ENCODE results near the gene BST1. TPM values are rescaled to one million over a fixed set of nuclear protein-coding genes. Genes with fewer than 3 reads are reported as not detected.

Gene BST1, protein sequence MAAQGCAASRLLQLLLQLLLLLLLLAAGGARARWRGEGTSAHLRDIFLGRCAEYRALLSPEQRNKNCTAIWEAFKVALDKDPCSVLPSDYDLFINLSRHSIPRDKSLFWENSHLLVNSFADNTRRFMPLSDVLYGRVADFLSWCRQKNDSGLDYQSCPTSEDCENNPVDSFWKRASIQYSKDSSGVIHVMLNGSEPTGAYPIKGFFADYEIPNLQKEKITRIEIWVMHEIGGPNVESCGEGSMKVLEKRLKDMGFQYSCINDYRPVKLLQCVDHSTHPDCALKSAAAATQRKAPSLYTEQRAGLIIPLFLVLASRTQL
- total RNA-seq, result 58.4 and 61.7 TPM in 2 replicates

DNA sequence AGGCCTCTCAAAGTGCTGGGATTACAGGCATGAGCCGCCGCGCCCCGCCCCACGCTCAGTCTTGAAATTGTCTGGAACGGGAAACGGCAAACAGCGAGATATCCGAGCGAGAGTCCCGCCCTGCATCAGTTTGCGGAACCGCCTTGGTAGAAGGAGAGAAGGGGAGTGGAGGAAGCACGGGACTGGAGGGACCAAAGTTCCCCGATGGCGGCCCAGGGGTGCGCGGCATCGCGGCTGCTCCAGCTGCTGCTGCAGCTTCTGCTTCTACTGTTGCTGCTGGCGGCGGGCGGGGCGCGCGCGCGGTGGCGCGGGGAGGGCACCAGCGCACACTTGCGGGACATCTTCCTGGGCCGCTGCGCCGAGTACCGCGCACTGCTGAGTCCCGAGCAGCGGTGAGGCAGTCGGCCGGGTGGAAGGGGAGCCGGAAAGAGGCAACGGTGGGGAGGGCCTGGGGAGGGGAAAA, at the start of gene BST1:
Gene BST1 (plus strand): TSS at position 125 of the 463 bp plus-strand sequence. CDS start 80 bp downstream, at position 205.

DNA sequence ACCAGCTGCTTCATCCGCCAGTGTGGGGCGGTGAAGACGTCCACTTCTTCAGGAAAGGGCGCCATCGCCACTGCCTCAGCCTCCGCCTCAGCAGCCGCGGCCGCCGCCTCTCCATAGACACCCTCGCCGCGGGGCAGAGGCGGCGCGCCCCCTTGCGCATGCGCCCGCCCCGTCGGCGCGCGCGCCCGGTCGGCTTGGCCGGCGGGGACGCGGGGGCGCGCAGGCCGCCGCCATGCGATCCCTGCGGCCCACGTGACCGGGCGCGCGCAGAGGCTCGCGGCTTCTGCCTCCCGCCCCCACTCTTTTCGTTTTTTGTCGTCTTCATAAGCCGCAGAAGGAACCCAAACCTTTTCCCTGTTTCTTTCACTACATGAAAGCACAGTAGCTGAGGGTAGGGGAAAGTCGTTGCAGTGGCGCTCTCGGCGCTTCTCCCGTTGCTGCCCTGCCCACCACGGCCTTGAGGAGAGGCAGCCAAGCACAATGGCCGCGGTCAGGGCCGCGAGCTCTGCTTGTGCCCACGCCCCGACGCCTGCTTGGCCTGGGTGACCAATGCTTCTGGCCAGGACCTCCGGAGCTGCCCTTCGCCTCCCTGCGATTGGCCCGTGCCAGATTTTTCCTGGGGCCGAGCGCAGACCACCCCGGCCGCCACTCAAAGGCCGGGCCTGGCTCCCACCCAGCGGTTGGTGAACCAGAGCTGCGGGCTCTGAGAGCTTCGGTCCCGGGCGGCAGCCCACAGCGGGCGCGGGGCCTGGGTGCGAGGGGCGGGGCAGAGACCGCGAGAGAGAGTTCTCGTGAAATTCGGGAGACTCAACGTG, 47.4 kb upstream of the BST1 start, which contains the start of gene FBXL5:
Gene FBXL5 (minus strand): TSS at position 135 of the 815 bp plus-strand sequence. CDS start 70 bp downstream, at position 65.

DNA sequence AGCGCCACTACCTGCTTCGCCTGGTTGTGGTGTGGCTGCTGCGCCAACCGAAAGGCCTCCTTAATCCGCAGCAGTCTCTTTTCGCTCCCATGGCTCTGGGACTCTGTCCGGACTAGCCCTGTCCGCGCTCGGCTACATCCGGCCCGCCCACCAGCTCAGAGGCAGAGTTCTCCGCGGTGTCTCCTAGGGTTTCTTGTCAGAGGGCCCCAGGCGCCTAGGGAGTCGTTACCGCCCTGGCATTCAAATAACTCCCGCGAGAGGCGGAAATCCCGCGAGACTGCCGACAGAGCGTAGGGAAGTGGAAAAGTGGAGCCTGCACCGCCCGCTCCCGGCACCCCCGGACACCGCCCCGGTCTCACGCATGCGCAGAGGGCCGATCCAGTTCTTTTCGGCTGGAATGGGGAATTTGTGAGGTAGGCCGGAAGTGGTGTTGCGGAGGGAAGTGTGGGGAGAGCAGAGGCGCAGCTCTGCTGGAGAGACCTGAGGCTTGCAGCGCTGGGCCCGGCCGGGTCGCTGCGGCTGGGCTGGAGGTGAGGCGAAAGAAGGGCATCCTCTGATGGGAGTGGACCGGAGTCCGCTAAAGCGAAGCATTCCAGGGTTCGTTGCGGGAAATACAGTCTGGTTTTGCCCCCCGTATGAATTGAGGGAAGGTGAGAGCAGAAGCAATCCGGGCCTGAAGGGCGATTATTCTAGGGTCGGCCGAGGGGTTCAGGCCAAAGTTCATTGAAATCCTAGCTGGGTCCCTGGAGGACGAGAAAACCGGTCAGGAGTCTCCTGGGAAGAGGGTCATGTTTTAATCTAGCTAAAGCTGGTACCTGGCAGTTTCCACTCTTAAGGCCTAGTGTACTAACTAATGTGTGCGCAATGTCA, 21.3 kb upstream of the BST1 start, which contains the start of gene FAM200B:
Gene FAM200B (plus strand): TSS at position 456 of the 870 bp plus-strand sequence. CDS start 5,151 bp downstream, outside the sequence.

DNA sequence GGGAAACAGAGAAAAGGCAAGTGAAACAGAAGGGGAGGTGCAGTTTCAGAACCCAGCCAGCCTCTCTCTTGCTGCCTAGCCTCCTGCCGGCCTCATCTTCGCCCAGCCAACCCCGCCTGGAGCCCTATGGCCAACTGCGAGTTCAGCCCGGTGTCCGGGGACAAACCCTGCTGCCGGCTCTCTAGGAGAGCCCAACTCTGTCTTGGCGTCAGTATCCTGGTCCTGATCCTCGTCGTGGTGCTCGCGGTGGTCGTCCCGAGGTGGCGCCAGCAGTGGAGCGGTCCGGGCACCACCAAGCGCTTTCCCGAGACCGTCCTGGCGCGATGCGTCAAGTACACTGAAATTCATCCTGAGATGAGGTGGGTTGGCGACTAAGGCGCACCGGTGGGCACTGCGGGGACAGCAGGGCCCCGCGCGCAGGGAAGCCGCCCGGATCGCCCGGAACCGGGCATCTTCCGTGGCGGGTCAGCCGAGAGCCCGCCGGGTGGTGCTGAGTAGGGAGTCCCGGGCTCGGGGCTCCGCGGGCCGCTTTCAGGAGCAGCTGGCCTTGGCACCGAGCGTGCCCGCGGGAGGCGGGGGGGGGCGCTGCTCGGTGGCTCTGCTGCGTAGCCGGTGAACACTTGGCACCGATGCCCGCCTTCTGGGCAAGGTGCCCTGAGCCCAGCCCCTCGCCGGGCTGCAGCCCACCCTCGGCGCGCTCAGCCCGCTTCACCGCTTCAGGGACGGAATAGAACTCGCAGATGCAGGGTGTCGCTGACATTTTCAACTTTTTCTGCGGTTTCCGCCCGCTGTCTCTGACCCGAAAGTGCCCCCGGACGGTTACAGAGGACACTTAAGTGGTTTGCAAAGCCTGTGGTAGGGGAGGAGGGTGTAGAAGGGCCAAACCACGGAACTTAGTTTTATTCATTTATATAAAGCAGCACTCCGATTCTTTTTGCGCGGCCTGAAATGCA, 75.7 kb downstream of the BST1 start, which contains the start of gene CD38:
Gene CD38 (plus strand): TSS at position 40 of the 953 bp plus-strand sequence. CDS start 87 bp downstream, at position 127.

Other genes with a start within 250 kb of the BST1 start
- 4.2 and 8.5 TPM in 2 replicates for gene CC2D2A, start 233.2 kb upstream of the BST1 start, total RNA-seq
- gene FBXL5, start 47.7 kb upstream of the BST1 start, total RNA-seq, result 87.8 and 99.7 TPM in 2 replicates
- gene FAM200B, start 21.2 kb upstream of the BST1 start, total RNA-seq, result 56.5 and 68.6 TPM in 2 replicates
- 3.1 and 4.5 TPM in 2 replicates for gene CD38, start 75.3 kb downstream of the BST1 start, total RNA-seq
- gene FGFBP1, start 235.7 kb downstream of the BST1 start, total RNA-seq, result not detected in 2 replicates